Panc1 (cell line): ENCODE measurements around the gene GPC6. TPM values are rescaled to one million over a fixed set of nuclear protein-coding genes. Genes with fewer than 3 reads are reported as not detected.

Experiments used
- ATAC-seq: fragments of 200-7000 bp; cut with Tn5 transposase; 2 replicates; pipeline ENCODE4 v1.9.1; 2020; ENCODE audit warnings: mild to moderate bottlenecking, moderate library complexity
- BruUV-seq: library from RNA; stranded (reverse); fragments of 400-500 nt; replicated peaks from 2 replicates; lab custom pipeline; 2021; lab: Mats Ljungman, UMichigan
- CTCF ChIA-PET: fragments of 300-600 bp; sonication (Branson Sonifier 250); formaldehyde crosslinking; loops from one replicate; lab custom pipeline; 2022; ENCODE audit warnings: antibody characterized with exemption; lab: Charles Lee
- POLR2A ChIA-PET: fragments of 300-600 bp; sonication (Branson Sonifier 250); formaldehyde crosslinking; loops from one replicate; lab custom pipeline; 2022; ENCODE audit warnings: antibody characterized with exemption; lab: Charles Lee
- DNase-seq: peaks from one replicate; pipeline ENCODE4 v3.0.0-alpha.2; 2010; ENCODE audit warnings: low read depth, low spot score
- H3K27ac ChIP-seq: 2 replicates; pipeline ENCODE4 v1.5.1; 2011; ENCODE audit warnings: mild to moderate bottlenecking, low read length, inconsistent platforms
- H3K27me3 ChIP-seq: fragments of 200-500 bp; sonication (Bioruptor generic); 2 replicates; pipeline ENCODE4 v1.6.0; 2014; ENCODE audit warnings: low read length, inconsistent platforms; ENCODE audit not compliant: control insufficient read depth, insufficient read depth
- H3K36me3 ChIP-seq: fragments of 200-500 bp; sonication (Bioruptor generic); 2 replicates; pipeline ENCODE4 v1.5.1; 2014; ENCODE audit warnings: inconsistent platforms, mild to moderate bottlenecking, low read length, moderate library complexity; ENCODE audit not compliant: control insufficient read depth, insufficient read depth
- H3K4me1 ChIP-seq: 2 replicates; pipeline ENCODE4 v1.5.1; 2011; ENCODE audit warnings: inconsistent platforms, mild to moderate bottlenecking, low read length, moderate library complexity; ENCODE audit not compliant: control insufficient read depth, insufficient read depth
- H3K4me3 ChIP-seq, 2 experiments: 2 replicates each; pipeline ENCODE4 v1.5.1; 2011 to 2012; ENCODE audit warnings: low read depth in 2 of 2, low read length in 2 of 2, mild to moderate bottlenecking in 2 of 2, inconsistent platforms in 1 of 2, moderate library complexity in 1 of 2
- H3K9me3 ChIP-seq: fragments of 200-500 bp; sonication (Bioruptor generic); 2 replicates; pipeline ENCODE4 v1.5.1; 2014; ENCODE audit warnings: low read depth, mild to moderate bottlenecking, inconsistent platforms, low read length, moderate library complexity; ENCODE audit not compliant: control insufficient read depth, insufficient read depth
- CTCF ChIP-seq: fragments of 450-650 bp; IDR thresholded peaks from 2 replicates; pipeline ENCODE4 v1.5.1; 2017; ENCODE audit warnings: mild to moderate bottlenecking
- POLR2AphosphoS5 ChIP-seq: IDR thresholded peaks from 2 replicates; pipeline ENCODE4 v1.6.1; 2012; ENCODE audit warnings: mild to moderate bottlenecking, low read depth, low read length, moderate library complexity
- REST ChIP-seq, 2 experiments: IDR thresholded peaks; 2 replicates each; pipeline ENCODE4 v1.6.1; 2011 to 2012; ENCODE audit warnings: low read depth in 2 of 2, control low read depth in 1 of 2, low read length in 1 of 2, mild to moderate bottlenecking in 1 of 2, moderate library complexity in 1 of 2; ENCODE audit not compliant: insufficient read depth in 1 of 2
- SIN3A ChIP-seq: IDR thresholded peaks from 2 replicates; pipeline ENCODE4 v1.6.1; 2012; ENCODE audit warnings: low read depth, mild to moderate bottlenecking, low read length, moderate library complexity, borderline replicate concordance; ENCODE audit not compliant: insufficient read depth
- TCF7L2 ChIP-seq: IDR thresholded peaks from 2 replicates; pipeline ENCODE4 v1.6.1; 2011; ENCODE audit warnings: mild to moderate bottlenecking, low read depth, low read length, inconsistent platforms
- in situ Hi-C: cut with HindIII; loops from 2 replicates; pipeline ENCODE4 v1.10.0; 2016; ENCODE audit warnings: low sequenced_read_pairs, low pct_unique_long_range_greater_than_20kb
- intact Hi-C: fragments of 100-400 bp; cut with micrococcal nuclease; formaldehyde crosslinking; loops from one replicate; pipeline ENCODE4 v1.10.0; 2022; ENCODE audit not compliant: unreplicated experiment
- total RNA-seq: library from RNA; stranded (reverse); gene quantifications from one replicate; pipeline ENCODE4 v1.2.1, GENCODE V29; 2021; ENCODE audit not compliant: unreplicated experiment

The GPC6 gene
- total RNA-seq, 1 experiment from 2014 or later = 4.8 TPM

GRCh38 chr13:94006296-94006695 lies 779.7 kb downstream of the GPC6 start:
- no peak for TF ChIP-seq CTCF
- H3K9me3 ChIP-seq = no peaks in the 10 kb centered on the region
- ATAC-seq (no peak), DNase-seq (no peak)
- no peaks in the 10 kb centered on the region for H3K36me3 ChIP-seq
- ChIA-PET POLR2A (no interaction called here), CTCF (no interaction called here)
- no peaks in the 10 kb centered on the region for H3K4me1 ChIP-seq
- no peaks in the 10 kb centered on the region for H3K27me3 ChIP-seq
- no TSS peak for BruUV-seq
- intact Hi-C loops = no loop called here
- in situ Hi-C loops = no loop called here
- no peak overlapping the region for H3K4me3 ChIP-seq
- no peak overlapping the region for H3K27ac ChIP-seq

- H3K27me3 ChIP-seq = no peaks in the 10 kb centered on the region
- ATAC-seq (no peak), DNase-seq (no peak)
- TF ChIP-seq TCF7L2 = no peak
- TF ChIP-seq SIN3A = no peak
- TF ChIP-seq CTCF = no peak
- TF ChIP-seq REST (IDR thresholded peaks at IDR 0.05; ENCODE audit: insufficient read depth in 1 of 2, low read depth in 2 of 2, low read length in 1 of 2) = no peak
- no peak for TF ChIP-seq POLR2AphosphoS5
- intact Hi-C loops = no loop called here
- no peaks in the 10 kb centered on the region for H3K36me3 ChIP-seq
- H3K4me1 ChIP-seq = no peaks in the 10 kb centered on the region
- H3K9me3 ChIP-seq = no peaks in the 10 kb centered on the region
- POLR2A ChIA-PET = no interaction called here
- in situ Hi-C loops = no loop called here
- no peak overlapping the region for H3K4me3 ChIP-seq
- H3K27ac ChIP-seq = no peak overlapping the region
- no TSS peak for BruUV-seq
- CTCF ChIA-PET = no interaction called here
Measured at GRCh38 chr13:94007072-94007471, 780.5 kb downstream of the GPC6 start.

GRCh38 chr13:94009701-94010100 lies 783.1 kb downstream of the GPC6 start:
- in situ Hi-C loops = no loop called here
- intact Hi-C loops = no loop called here
- no peak overlapping the region for H3K4me3 ChIP-seq
- no TSS peak for BruUV-seq
- TF ChIP-seq SIN3A = no peak
- TF ChIP-seq TCF7L2 = no peak
- TF ChIP-seq CTCF = no peak
- no peak for TF ChIP-seq REST (IDR thresholded peaks at IDR 0.05; ENCODE audit: insufficient read depth in 1 of 2, low read depth in 2 of 2, low read length in 1 of 2)
- TF ChIP-seq POLR2AphosphoS5 = no peak
- H3K4me1 ChIP-seq = no peaks in the 10 kb centered on the region
- CTCF ChIA-PET = no interaction called here
- H3K9me3 ChIP-seq = no peaks in the 10 kb centered on the region
- H3K36me3 ChIP-seq = no peaks in the 10 kb centered on the region
- H3K27ac ChIP-seq = no peak overlapping the region
- ATAC-seq = no peak
- POLR2A ChIA-PET = no interaction called here
- DNase-seq = no peak
- H3K27me3 ChIP-seq = no peaks in the 10 kb centered on the region
